Activated B cell treated with CpG ODN at 0.5 μM for 24 hours (primary cell): ENCODE measurements around the gene SORCS1. TPM values are rescaled to one million over a fixed set of nuclear protein-coding genes. Genes with fewer than 3 reads are reported as not detected.

Experiments
- ATAC-seq: fragments of 200-7000 bp; cut with Tn5 transposase; one replicate; pipeline ENCODE4 v1.10.0; 2021; ENCODE audit warnings: low read depth, mild to moderate bottlenecking, moderate library complexity
- CTCF ChIA-PET: fragments of 350-600 bp; sonication (Branson Sonifier 250); formaldehyde crosslinking; loops from one replicate; lab custom pipeline; 2021; ENCODE audit warnings: antibody characterized with exemption; lab: Charles Lee
- POLR2A ChIA-PET: fragments of 350-600 bp; sonication (Branson Sonifier 250); formaldehyde crosslinking; loops from one replicate; lab custom pipeline; 2021; ENCODE audit warnings: antibody characterized with exemption; lab: Charles Lee
- DNase-seq: peaks from one replicate; pipeline ENCODE4 v3.0.0; 2022
- H3K27ac Mint-ChIP-seq: one replicate; pipeline ENCODE4 v1.8.0; 2020; ENCODE audit warnings: mixed read lengths
- H3K27me3 Mint-ChIP-seq: one replicate; pipeline ENCODE4 v1.8.0; 2021; ENCODE audit warnings: mixed read lengths
- H3K36me3 Mint-ChIP-seq: one replicate; pipeline ENCODE4 v1.8.0; 2021; ENCODE audit warnings: low read depth, mixed read lengths
- H3K4me1 Mint-ChIP-seq: one replicate; pipeline ENCODE4 v1.8.0; 2021; ENCODE audit warnings: mixed read lengths
- H3K4me3 Mint-ChIP-seq: one replicate; pipeline ENCODE4 v1.8.0; 2020; ENCODE audit warnings: mild to moderate bottlenecking, mixed read lengths
- H3K9me3 Mint-ChIP-seq: one replicate; pipeline ENCODE4 v1.8.0; 2020; ENCODE audit warnings: mixed read lengths
- CTCF ChIP-seq: fragments of 200-600 bp; IDR thresholded peaks from one replicate; pipeline ENCODE4 v1.8.0; 2022; ENCODE audit warnings: antibody characterized with exemption, mild to moderate bottlenecking
- intact Hi-C: fragments of 100-400 bp; cut with micrococcal nuclease; formaldehyde crosslinking; loops from one replicate; pipeline ENCODE4 v1.15.1; 2024
- total RNA-seq: library from RNA; stranded (reverse); gene quantifications from 2 replicates; pipeline ENCODE4 v1.2.3, GENCODE V29; 2022

The SORCS1 gene
- total RNA-seq, 1 donor from 2014 or later = not detected

GRCh38 chr10:106741006-106741530 is 423.4 kb downstream of the SORCS1 start:
- Mint-ChIP-seq H3K27me3 (no peaks in the 10 kb centered on the region), H3K9me3 (no peaks in the 10 kb centered on the region), H3K36me3 (no peaks in the 10 kb centered on the region), H3K4me3 (no peak overlapping the region), H3K27ac (no peak overlapping the region), H3K4me1 (no peaks in the 10 kb centered on the region)
- ChIA-PET POLR2A (no interaction called here), CTCF (interaction anchor here (1.1 kb wide), 1 partner anchor 30 kb away, joined by 4 read pairs; no protein-coding TSS in a partner anchor)
- DNase-seq (no peak), ATAC-seq (no peak)
- TF ChIP-seq CTCF = no peak
- intact Hi-C loops = no loop called here

GRCh38 chr10:106740071-106740470 is 424.4 kb downstream of the SORCS1 start:
- ATAC-seq (no peak), DNase-seq (no peak)
- intact Hi-C loops = no loop called here
- Mint-ChIP-seq H3K4me3 (no peak overlapping the region), H3K9me3 (no peaks in the 10 kb centered on the region), H3K36me3 (no peaks in the 10 kb centered on the region), H3K27me3 (no peaks in the 10 kb centered on the region), H3K27ac (no peak overlapping the region), H3K4me1 (no peaks in the 10 kb centered on the region)
- no peak for TF ChIP-seq CTCF
- CTCF ChIA-PET = interaction anchor here (1.1 kb wide), 1 partner anchor 29 kb away, joined by 4 read pairs; no protein-coding TSS in a partner anchor
- POLR2A ChIA-PET = no interaction called here

DNA sequence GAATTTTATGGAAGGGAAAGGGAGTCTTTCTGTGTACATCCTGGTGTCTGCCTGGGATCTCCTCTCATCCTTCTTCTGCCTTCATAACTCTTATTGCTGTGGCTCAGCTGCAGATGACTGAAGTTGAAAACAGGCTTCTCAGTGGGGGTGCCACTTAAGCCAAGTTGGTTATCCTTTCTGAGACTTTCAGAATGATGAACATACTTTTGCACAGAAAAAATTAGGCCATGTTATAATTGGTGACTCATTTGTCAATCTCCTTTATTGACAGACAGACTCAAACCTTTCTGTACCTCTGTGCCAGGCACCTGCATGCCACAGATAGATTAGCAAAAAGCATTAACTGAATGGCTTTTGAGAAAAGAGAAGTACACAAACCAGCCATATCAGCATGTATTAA is 430.3 kb downstream of the SORCS1 start:
- Mint-ChIP-seq H3K27me3 (no peaks in the 10 kb centered on the region), H3K36me3 (no peaks in the 10 kb centered on the region), H3K4me3 (no peak overlapping the region), H3K27ac (no peak overlapping the region), H3K4me1 (no peaks in the 10 kb centered on the region), H3K9me3 (no peaks in the 10 kb centered on the region)
- ATAC-seq = no peak
- ChIA-PET POLR2A (no interaction called here), CTCF (no interaction called here)
- DNase-seq = no peak
- intact Hi-C loops = no loop called here
- TF ChIP-seq CTCF = no peak

DNA sequence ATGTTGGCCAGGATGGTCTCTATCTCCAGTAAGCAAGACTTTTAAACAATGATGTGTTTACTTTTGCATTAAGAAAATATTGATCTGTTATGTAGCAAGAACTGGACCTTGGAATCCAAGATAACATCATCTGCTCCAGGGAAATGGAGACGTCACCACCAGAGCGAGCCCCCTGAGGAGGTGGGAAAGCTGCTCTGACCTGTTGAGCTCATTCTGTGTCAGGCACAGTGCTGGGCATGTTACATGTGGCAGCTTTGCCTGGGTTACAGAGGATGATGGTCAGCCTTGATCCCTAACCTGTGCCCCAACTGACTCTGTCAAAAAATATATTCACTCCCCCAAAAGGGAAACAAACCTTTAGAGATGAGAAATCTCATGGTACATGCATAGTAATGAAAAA is 436.3 kb downstream of the SORCS1 start:
- ATAC-seq = no peak
- ChIA-PET POLR2A (no interaction called here), CTCF (no interaction called here)
- no peak for TF ChIP-seq CTCF
- no peaks in the 10 kb centered on the region for H3K27me3 Mint-ChIP-seq
- no peaks in the 10 kb centered on the region for H3K36me3 Mint-ChIP-seq
- no peak overlapping the region for H3K4me3 Mint-ChIP-seq
- no peaks in the 10 kb centered on the region for H3K9me3 Mint-ChIP-seq
- intact Hi-C loops = no loop called here
- no peak overlapping the region for H3K27ac Mint-ChIP-seq
- no peaks in the 10 kb centered on the region for H3K4me1 Mint-ChIP-seq
- no peak for DNase-seq

DNA sequence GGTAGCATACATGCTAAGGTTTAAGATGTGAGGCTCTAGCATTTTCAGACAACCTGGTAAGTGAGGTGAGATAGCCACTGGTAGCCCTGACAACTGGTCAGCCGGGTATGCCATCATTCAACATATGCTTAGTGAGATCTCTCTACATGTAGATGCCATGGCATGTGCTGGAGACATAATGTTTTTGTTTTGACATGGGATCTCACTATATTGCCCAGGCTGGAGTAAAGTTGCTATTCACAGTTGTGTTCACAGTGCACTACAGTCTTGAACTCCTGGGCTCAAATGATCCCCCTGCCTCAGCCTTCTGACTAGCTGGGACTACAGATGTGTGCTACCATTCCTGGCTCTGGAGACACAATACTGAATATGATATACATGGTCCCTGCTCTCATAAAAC is 437.3 kb downstream of the SORCS1 start:
- no peak overlapping the region for H3K4me3 Mint-ChIP-seq
- no peaks in the 10 kb centered on the region for H3K9me3 Mint-ChIP-seq
- no peak for DNase-seq
- POLR2A ChIA-PET = no interaction called here
- TF ChIP-seq CTCF = no peak
- no peaks in the 10 kb centered on the region for H3K36me3 Mint-ChIP-seq
- H3K27ac Mint-ChIP-seq = no peak overlapping the region
- intact Hi-C loops = no loop called here
- no peak for ATAC-seq
- no peaks in the 10 kb centered on the region for H3K4me1 Mint-ChIP-seq
- H3K27me3 Mint-ChIP-seq = no peaks in the 10 kb centered on the region
- CTCF ChIA-PET = no interaction called here
